Neural cell (in vitro differentiated cells): Measurements from ENCODE around the gene ATXN7L1.
"Not testable (repeated sequence)": the region's sequence is repeated elsewhere in the genome, so short reads cannot be mapped to it uniquely, and the experiment has no call there.

Source experiments
- CTCF ChIP-seq: fragments of 450-650 bp; IDR thresholded peaks from 2 replicates; pipeline ENCODE4 v1.5.1; 2014; ENCODE audit warnings: antibody characterized with exemption, mild to moderate bottlenecking, moderate library complexity; ENCODE audit not compliant: poor library complexity, severe bottlenecking
- EP300 ChIP-seq: fragments of 450-650 bp; conservative IDR thresholded peaks from 2 replicates; pipeline ENCODE4 v1.6.1; 2014; ENCODE audit warnings: antibody characterized with exemption, mild to moderate bottlenecking, moderate library complexity; ENCODE audit not compliant: poor library complexity, severe bottlenecking
- EZH2 ChIP-seq: fragments of 200-600, 300-800 bp; shearing (Covaris generic), sonication (generic); IDR thresholded peaks from 2 replicates; pipeline ENCODE4 v1.6.1; 2014; ENCODE audit warnings: antibody characterized with exemption, low read length, borderline replicate concordance, mild to moderate bottlenecking; ENCODE audit not compliant: insufficient read depth, poor library complexity, severe bottlenecking
- SMC3 ChIP-seq: fragments of 450-650 bp; conservative IDR thresholded peaks from 2 replicates; pipeline ENCODE4 v1.6.1; 2014; ENCODE audit warnings: antibody characterized with exemption, mild to moderate bottlenecking, moderate library complexity; ENCODE audit not compliant: poor library complexity

GRCh38 chr7:105790452-105790851 lies 85.9 kb downstream of the ATXN7L1 start:
- not testable (repeated sequence) for TF ChIP-seq EZH2, CTCF, SMC3, EP300
